Cerebellar cortex (tissue), 1 donor: ENCODE data around the gene SRPK3.
"Not testable (repeated sequence)": the region's sequence is repeated elsewhere in the genome, so short reads cannot be mapped to it uniquely, and the experiment has no call there.

Source experiments
- DNase-seq: peaks from one replicate; pipeline ENCODE4 v3.0.0-alpha.2; 2015; ENCODE audit warnings: low spot score

The SRPK3 gene

GRCh38 chrX:153807976-153808375, 27.1 kb downstream of the SRPK3 start:
- DNase-seq = no peak

DNA sequence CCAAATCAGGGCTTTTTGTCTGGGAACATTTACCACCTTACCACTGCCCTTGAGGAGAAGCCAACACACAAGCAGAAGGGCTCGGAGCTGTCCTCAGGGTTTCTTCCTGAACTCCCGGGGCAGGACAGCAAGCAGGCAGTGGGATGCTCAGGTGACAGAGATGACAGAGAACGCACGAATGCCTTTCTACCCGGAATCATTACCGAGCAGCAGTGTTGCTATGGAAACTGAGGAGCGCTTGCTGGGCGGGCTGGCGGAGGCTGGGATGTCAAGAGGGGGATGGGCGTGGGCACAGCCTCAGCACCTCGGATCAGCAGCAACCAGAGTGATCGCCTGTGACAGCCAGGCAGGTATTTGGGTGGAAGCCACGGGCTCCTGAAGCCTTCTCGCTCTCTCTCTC, 31.4 kb downstream of the SRPK3 start:
- DNase-seq = peak; percentile 52

- no peak for DNase-seq
Observed at GRCh38 chrX:153813161-153813560, 32.3 kb downstream of the SRPK3 start.

- no peak for DNase-seq
Observed at GRCh38 chrX:153814591-153815315, 33.9 kb downstream of the SRPK3 start.

DNA sequence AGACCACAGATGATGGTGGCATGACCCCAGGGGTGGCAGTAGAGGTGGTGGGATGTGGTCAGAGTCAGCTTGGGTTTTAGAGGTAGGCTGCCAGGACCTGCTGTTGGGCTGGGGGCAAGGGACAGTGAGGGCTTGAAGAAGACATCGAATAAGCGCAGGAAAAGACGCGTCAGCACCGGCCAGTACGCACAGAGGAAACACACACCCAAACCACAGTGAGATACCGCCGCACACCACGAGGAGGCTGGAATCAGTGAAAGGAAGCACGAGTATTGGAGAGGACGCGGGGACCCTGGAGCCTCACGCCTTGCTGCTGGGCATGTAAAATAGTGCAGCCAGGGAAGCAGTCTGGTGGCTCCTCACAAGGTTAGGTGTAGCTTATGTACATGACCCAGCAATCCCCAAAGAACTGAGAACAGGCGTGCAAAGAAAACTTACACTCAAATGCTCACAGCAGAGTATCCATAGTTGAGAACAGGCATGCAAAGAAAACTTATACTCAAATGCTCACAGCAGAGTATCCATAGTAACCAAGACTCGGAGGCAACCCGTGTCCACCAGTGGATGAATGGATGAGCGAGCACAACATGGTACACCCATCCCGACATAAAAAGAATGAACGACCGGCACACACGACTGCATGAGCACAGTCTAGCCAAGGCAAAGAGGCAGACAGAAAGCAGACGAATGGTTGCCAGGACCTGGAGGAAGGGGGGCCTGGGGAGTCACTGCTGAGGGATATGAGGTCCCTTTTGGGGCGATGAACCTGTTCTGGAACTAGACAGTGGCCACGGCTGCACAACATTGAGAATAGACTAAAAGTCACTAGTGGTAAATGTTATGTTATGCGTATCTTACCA, 36.2 kb downstream of the SRPK3 start:
- DNase-seq = no peak

DNA sequence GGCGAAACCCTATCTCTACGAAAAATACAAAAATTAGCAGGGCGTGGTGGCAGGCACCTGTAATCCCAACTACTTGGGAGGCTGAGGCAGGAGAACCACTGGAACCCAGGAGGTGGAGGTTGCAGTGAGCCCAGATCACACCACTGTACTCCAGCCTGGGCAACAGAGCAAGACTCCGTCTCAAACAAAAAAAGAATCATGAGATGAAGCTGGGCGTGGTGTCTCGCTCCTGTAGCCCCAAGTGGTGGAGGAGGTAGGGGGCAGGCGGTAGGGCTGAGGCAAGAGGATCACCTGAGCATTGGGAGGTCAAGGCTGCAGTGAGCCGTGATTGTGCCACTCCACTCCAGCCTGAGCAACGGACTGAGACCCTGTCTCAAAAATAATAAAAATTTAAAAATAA, 37.2 kb downstream of the SRPK3 start:
- not testable (repeated sequence) for DNase-seq

DNA sequence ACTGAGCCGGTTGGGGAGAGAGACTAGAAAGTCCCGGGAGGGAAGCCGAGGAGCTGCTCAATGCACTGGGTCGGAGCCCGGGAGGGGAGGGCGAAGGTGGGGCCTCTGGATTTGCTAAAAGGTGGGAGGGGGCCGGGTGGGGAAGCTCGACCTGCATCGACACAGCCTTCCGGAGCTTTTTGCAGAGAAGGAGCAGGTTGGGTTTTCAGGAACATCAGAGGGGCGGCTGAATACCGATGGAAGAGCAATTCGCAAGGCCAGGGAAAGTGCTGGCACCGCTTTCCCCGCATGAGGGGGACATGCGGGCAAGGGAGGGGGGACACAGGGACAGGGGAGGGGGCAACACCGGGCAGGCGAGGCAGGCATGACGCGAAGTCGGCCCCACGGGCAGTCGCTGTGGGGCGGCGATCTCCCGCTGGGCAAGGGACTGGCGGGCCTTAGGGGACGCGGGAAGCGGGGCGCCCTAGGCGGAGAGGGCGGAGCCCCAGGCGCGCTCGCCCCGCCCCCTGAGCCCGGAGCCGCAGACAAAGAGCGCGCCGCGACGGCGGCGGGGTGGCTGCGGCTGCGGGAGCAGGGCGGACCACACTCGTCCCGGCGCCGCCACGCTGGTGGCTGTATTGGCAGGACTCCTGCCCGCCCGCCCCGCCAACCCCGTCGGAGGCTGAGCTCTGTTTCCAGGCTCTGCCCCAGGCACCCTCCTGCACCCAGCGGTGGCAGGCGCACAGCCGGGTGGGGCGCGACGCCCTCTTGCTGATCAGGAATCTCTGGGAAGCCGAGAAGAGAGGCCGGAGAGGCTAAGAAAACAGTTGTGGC, 37.9 kb downstream of the SRPK3 start:
- DNase-seq = no peak

- DNase-seq = no peak
Observed at GRCh38 chrX:153819384-153820040, 38.7 kb downstream of the SRPK3 start.

DNA sequence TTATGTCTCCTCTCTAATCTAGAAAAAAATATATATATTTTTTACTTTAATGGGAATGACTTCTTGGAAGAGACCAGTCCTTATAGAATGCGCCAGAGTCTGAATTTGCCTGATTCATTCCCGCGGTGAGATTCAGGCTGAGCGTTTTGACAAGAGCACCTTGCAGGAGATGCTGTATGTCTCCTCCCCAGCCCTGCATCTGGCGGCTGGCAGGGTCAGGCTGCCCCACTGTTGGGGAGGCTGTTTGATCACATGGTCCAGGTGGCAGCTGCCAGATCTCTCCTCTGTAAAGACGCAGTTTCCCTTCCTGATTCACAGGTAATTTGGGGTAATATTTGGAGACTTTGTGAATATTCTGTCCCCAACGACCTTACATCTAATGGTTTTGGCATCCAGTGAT, 39.8 kb downstream of the SRPK3 start:
- DNase-seq = no peak

DNA sequence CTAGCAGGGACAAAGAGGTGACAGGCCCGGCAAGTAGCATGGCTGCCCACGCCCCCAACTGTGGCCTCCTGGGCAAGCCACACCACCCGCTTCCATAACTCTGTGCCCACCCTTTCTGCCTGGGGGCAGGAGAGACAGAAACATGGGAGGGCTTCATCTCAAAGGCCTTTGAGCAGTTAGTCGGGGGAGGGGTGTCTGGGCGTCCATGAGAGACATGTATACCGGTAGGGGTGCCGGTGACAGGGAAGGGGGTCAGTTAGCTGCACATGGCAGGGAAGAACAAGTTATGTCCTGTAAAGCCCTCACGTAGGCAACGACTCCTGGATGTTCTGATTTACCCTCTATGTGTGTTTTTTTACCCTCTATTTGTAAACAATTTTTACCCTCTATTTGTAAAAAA, 40.2 kb downstream of the SRPK3 start:
- DNase-seq = no peak

- no peak for DNase-seq
Observed at GRCh38 chrX:153824348-153824747, 43.5 kb downstream of the SRPK3 start.

DNA sequence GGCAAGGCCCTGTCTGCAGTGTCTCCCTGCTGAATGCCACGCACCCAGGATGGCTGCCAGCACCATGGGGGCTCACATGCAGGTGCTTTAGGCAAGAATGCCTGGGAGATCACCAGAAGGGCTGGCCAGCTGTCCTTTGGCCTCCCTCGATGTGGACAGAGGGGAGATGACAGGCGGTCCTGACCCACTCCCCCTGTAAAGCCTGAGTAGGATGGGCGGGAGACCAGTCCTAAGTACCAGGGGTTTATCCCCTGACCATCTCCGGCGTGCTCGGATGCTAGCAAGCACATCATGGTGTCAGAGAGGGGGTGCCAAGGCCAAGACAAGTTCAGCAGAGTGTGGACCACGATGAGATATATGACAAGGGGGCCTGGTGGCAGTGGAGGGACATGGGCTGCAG, 44.2 kb downstream of the SRPK3 start:
- DNase-seq = no peak

- DNase-seq = no peak
Observed at GRCh38 chrX:153827016-153827415, 46.2 kb downstream of the SRPK3 start.

- no peak for DNase-seq
Observed at GRCh38 chrX:153827903-153828302, 47.1 kb downstream of the SRPK3 start.

DNA sequence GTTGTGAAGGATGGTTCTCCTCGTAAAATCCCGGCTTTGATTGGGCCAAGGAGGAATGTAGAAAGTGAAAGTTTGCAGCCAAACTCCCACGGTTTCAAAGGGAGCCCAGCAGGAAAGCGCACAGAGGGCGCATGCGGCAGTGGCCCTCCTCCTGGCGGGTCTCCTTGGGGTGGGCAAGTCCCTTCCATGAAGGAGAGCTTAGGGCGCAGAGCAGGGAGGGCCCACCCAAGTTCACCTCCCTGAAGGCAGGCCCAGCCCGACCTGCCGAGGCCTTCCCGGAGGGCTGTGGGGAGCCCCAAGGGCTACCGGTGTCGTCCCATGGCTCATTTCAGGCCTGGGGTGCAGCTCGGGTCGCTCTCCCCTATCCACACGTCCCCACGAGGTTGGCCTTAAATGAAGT, 47.5 kb downstream of the SRPK3 start:
- DNase-seq = no peak

GRCh38 chrX:153828723-153829548, 48.1 kb downstream of the SRPK3 start:
- DNase-seq = peak; percentile 43

GRCh38 chrX:153829549-153829798, 48.6 kb downstream of the SRPK3 start:
- no peak for DNase-seq

- no peak for DNase-seq
Observed at GRCh38 chrX:153829799-153830639, 49.2 kb downstream of the SRPK3 start, which contains the start of gene PDZD4. Gene PDZD4 (minus strand): TSS chrX:153830544. CDS start chrX:153830298, 246 bp downstream.

GRCh38 chrX:153830640-153831428, 50.0 kb downstream of the SRPK3 start:
- no peak for DNase-seq
